HEK293 (cell line): ENCODE results near the gene ITPRIPL1.

Experiments used
- KLF16 ChIP-seq: fragments of 450-650 bp; formaldehyde crosslinking; IDR thresholded peaks from 2 replicates; pipeline ENCODE4 v1.5.1; 2017; ENCODE audit warnings: missing biosample characterization, missing genetic modification characterization
- KLF7 ChIP-seq: fragments of 450-650 bp; formaldehyde crosslinking; IDR thresholded peaks from 2 replicates; pipeline ENCODE4 v1.5.1; 2016; ENCODE audit warnings: missing biosample characterization, missing genetic modification characterization, borderline replicate concordance
- OSR2 ChIP-seq: fragments of 450-650 bp; formaldehyde crosslinking; IDR thresholded peaks from 2 replicates; pipeline ENCODE4 v1.5.1; 2016; ENCODE audit warnings: missing biosample characterization, missing genetic modification characterization
- YY2 ChIP-seq: fragments of 450-650 bp; formaldehyde crosslinking; IDR thresholded peaks from 2 replicates; pipeline ENCODE4 v1.5.1; 2016; ENCODE audit warnings: missing biosample characterization, missing genetic modification characterization
- ZBTB17 ChIP-seq: fragments of 450-650 bp; formaldehyde crosslinking; IDR thresholded peaks from 2 replicates; pipeline ENCODE4 v1.5.1; 2016; ENCODE audit warnings: missing biosample characterization, missing genetic modification characterization
- ZEB2 ChIP-seq: fragments of 450-650 bp; formaldehyde crosslinking; IDR thresholded peaks from 2 replicates; pipeline ENCODE4 v1.5.1; 2016; ENCODE audit warnings: missing biosample characterization, missing genetic modification characterization
- ZFP37 ChIP-seq: fragments of 450-650 bp; formaldehyde crosslinking; IDR thresholded peaks from 2 replicates; pipeline ENCODE4 v1.5.1; 2016; ENCODE audit warnings: missing biosample characterization, missing genetic modification characterization
- ZNF2 ChIP-seq: fragments of 450-650 bp; formaldehyde crosslinking; IDR thresholded peaks from 2 replicates; pipeline ENCODE4 v1.5.1; 2016; ENCODE audit warnings: missing biosample characterization, missing genetic modification characterization
- ZNF48 ChIP-seq: fragments of 450-650 bp; formaldehyde crosslinking; IDR thresholded peaks from 2 replicates; pipeline ENCODE4 v1.5.1; 2016; ENCODE audit warnings: missing biosample characterization, missing genetic modification characterization
- ZNF510 ChIP-seq: fragments of 450-650 bp; formaldehyde crosslinking; IDR thresholded peaks from 2 replicates; pipeline ENCODE4 v1.5.1; 2018; ENCODE audit warnings: mild to moderate bottlenecking, missing genetic modification characterization, missing biosample characterization; ENCODE audit not compliant: insufficient replicate concordance
- ZNF548 ChIP-seq: fragments of 450-650 bp; formaldehyde crosslinking; IDR thresholded peaks from 2 replicates; pipeline ENCODE4 v1.5.1; 2016; ENCODE audit warnings: missing biosample characterization, missing genetic modification characterization
- ZNF561 ChIP-seq: fragments of 450-650 bp; IDR thresholded peaks from 2 replicates; pipeline ENCODE4 v1.5.1; 2018; ENCODE audit warnings: missing biosample characterization, missing genetic modification characterization, borderline replicate concordance
- ZNF747 ChIP-seq: fragments of 450-650 bp; formaldehyde crosslinking; IDR thresholded peaks from 2 replicates; pipeline ENCODE4 v1.5.1; 2016; ENCODE audit warnings: missing biosample characterization, missing genetic modification characterization
- ZNF776 ChIP-seq: fragments of 450-650 bp; formaldehyde crosslinking; IDR thresholded peaks from 2 replicates; pipeline ENCODE4 v1.5.0; 2017; ENCODE audit warnings: missing biosample characterization, missing genetic modification characterization, borderline replicate concordance
- ZSCAN30 ChIP-seq: fragments of 450-650 bp; IDR thresholded peaks from 2 replicates; pipeline ENCODE4 v1.5.1; 2018; ENCODE audit warnings: missing biosample characterization, mild to moderate bottlenecking, missing genetic modification characterization, moderate library complexity
- ZXDB ChIP-seq: fragments of 450-650 bp; formaldehyde crosslinking; IDR thresholded peaks from 2 replicates; pipeline ENCODE4 v1.5.1; 2016; ENCODE audit warnings: missing biosample characterization, missing genetic modification characterization
- TF ChIP-seq, protein P1 (sequence below): fragments of 450-650 bp; formaldehyde crosslinking; IDR thresholded peaks from 2 replicates; pipeline ENCODE4 v1.5.1; 2016; ENCODE audit warnings: missing biosample characterization, missing genetic modification characterization
- TF ChIP-seq, protein P2 (sequence below): fragments of 450-650 bp; formaldehyde crosslinking; IDR thresholded peaks from 2 replicates; pipeline ENCODE4 v1.5.1; 2016; ENCODE audit warnings: missing biosample characterization, missing genetic modification characterization, borderline replicate concordance
- TF ChIP-seq, protein P3 (sequence below): fragments of 450-650 bp; formaldehyde crosslinking; optimal IDR thresholded peaks from 2 replicates; pipeline ENCODE3; 2016; ENCODE audit warnings: missing biosample characterization, mild to moderate bottlenecking, missing genetic modification characterization
- TF ChIP-seq, protein P4 (sequence below): fragments of 450-650 bp; formaldehyde crosslinking; conservative IDR thresholded peaks from 2 replicates; pipeline ENCODE4 v1.5.1; 2016; ENCODE audit warnings: low read depth, missing biosample characterization, missing genetic modification characterization

Gene ITPRIPL1

DNA sequence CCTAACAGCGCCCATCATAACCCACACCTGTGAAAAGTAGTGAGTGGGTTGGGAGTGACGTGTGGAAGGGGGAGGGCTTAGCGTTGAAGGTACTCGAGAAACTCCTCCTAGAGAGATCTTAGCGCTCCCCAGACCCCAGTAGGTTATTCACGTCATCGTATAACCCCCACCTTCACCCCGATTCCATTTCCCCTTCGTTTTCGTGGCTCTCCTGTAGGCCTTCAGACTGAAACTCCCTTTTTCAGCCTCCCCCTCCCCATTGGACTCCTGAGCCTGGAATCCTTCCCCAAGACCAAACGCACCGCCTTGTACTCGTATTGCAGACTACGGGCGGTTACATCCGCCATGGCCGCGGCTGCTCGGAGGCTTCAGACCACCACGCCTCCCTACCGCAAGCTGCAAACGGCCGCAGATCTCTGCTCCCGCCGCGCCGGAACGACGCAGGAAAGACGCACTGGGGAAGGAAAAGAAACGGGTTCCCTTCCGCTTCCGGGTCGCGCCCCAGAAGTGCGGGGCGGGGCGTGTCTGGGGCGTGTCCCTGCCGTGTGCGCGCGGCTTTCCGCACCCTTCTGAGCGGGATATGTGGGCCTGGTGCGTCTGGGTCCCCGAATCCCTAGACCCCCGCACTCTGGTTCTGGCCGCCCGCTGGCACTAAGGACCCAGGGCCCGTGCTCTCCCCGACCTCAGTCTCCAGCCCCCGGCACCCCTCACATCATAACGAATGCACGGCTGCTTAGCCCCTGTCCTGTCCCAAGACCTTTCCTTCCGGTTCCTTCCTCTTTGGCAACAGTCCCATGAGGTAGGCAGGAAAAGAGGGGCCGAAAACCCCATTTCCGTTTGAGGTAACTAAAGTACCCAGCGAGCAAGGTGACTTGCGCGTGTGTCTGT is 19.8 kb upstream of the ITPRIPL1 start, which contains the start of gene SNRNP200 (continued):
- TF ChIP-seq, protein P1, sequence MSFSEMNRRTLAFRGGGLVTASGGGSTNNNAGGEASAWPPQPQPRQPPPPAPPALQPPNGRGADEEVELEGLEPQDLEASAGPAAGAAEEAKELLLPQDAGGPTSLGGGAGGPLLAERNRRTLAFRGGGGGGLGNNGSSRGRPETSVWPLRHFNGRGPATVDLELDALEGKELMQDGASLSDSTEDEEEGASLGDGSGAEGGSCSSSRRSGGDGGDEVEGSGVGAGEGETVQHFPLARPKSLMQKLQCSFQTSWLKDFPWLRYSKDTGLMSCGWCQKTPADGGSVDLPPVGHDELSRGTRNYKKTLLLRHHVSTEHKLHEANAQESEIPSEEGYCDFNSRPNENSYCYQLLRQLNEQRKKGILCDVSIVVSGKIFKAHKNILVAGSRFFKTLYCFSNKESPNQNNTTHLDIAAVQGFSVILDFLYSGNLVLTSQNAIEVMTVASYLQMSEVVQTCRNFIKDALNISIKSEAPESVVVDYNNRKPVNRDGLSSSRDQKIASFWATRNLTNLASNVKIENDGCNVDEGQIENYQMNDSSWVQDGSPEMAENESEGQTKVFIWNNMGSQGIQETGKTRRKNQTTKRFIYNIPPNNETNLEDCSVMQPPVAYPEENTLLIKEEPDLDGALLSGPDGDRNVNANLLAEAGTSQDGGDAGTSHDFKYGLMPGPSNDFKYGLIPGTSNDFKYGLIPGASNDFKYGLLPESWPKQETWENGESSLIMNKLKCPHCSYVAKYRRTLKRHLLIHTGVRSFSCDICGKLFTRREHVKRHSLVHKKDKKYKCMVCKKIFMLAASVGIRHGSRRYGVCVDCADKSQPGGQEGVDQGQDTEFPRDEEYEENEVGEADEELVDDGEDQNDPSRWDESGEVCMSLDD (tag by site-specific recombination) = peak; percentile 52
- no peak for TF ChIP-seq ZNF548 (tag by site-specific recombination)
- peak; percentile 59; the same call in 1 of the 2 replicates for TF ChIP-seq ZSCAN30 (tag by site-specific recombination)
- TF ChIP-seq KLF16 (tag by site-specific recombination) = peak; percentile 91
- TF ChIP-seq ZEB2 (tag by site-specific recombination) = peak; percentile 50
- peak; percentile 48 for TF ChIP-seq ZNF2 (tag by site-specific recombination)
- TF ChIP-seq ZNF561 = peak; percentile 16; the same call in 1 of the 2 replicates
- peak; percentile 92 for TF ChIP-seq KLF7 (tag by site-specific recombination)
- TF ChIP-seq ZBTB17 = peak; percentile 75
- TF ChIP-seq OSR2 (tag by site-specific recombination) = peak; percentile 25; the same call in 1 of the 2 replicates
- TF ChIP-seq, protein P2, sequence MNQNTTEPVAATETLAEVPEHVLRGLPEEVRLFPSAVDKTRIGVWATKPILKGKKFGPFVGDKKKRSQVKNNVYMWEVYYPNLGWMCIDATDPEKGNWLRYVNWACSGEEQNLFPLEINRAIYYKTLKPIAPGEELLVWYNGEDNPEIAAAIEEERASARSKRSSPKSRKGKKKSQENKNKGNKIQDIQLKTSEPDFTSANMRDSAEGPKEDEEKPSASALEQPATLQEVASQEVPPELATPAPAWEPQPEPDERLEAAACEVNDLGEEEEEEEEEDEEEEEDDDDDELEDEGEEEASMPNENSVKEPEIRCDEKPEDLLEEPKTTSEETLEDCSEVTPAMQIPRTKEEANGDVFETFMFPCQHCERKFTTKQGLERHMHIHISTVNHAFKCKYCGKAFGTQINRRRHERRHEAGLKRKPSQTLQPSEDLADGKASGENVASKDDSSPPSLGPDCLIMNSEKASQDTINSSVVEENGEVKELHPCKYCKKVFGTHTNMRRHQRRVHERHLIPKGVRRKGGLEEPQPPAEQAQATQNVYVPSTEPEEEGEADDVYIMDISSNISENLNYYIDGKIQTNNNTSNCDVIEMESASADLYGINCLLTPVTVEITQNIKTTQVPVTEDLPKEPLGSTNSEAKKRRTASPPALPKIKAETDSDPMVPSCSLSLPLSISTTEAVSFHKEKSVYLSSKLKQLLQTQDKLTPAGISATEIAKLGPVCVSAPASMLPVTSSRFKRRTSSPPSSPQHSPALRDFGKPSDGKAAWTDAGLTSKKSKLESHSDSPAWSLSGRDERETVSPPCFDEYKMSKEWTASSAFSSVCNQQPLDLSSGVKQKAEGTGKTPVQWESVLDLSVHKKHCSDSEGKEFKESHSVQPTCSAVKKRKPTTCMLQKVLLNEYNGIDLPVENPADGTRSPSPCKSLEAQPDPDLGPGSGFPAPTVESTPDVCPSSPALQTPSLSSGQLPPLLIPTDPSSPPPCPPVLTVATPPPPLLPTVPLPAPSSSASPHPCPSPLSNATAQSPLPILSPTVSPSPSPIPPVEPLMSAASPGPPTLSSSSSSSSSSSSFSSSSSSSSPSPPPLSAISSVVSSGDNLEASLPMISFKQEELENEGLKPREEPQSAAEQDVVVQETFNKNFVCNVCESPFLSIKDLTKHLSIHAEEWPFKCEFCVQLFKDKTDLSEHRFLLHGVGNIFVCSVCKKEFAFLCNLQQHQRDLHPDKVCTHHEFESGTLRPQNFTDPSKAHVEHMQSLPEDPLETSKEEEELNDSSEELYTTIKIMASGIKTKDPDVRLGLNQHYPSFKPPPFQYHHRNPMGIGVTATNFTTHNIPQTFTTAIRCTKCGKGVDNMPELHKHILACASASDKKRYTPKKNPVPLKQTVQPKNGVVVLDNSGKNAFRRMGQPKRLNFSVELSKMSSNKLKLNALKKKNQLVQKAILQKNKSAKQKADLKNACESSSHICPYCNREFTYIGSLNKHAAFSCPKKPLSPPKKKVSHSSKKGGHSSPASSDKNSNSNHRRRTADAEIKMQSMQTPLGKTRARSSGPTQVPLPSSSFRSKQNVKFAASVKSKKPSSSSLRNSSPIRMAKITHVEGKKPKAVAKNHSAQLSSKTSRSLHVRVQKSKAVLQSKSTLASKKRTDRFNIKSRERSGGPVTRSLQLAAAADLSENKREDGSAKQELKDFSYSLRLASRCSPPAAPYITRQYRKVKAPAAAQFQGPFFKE (tag by site-specific recombination) = no peak
- TF ChIP-seq ZNF510 (tag by site-specific recombination) = no peak
- TF ChIP-seq ZFP37 (tag by site-specific recombination) = 0 out of 2 replicates have a peak, but pooled peaks have one; percentile 55
- no peak for TF ChIP-seq ZNF48 (tag by site-specific recombination)
- TF ChIP-seq ZNF776 (tag by site-specific recombination) = no peak
- TF ChIP-seq YY2 (tag by site-specific recombination) = 0 out of 2 replicates have a peak, but pooled peaks have one; percentile 39
- peak; percentile 88 for TF ChIP-seq ZXDB (tag by site-specific recombination)
- no peak for TF ChIP-seq ZNF747
- TF ChIP-seq, protein P3, sequence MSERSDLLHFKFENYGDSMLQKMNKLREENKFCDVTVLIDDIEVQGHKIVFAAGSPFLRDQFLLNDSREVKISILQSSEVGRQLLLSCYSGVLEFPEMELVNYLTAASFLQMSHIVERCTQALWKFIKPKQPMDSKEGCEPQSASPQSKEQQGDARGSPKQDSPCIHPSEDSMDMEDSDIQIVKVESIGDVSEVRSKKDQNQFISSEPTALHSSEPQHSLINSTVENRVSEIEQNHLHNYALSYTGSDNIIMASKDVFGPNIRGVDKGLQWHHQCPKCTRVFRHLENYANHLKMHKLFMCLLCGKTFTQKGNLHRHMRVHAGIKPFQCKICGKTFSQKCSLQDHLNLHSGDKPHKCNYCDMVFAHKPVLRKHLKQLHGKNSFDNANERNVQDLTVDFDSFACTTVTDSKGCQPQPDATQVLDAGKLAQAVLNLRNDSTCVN (tag by site-specific recombination) = peak; percentile 71
- TF ChIP-seq, protein P4, sequence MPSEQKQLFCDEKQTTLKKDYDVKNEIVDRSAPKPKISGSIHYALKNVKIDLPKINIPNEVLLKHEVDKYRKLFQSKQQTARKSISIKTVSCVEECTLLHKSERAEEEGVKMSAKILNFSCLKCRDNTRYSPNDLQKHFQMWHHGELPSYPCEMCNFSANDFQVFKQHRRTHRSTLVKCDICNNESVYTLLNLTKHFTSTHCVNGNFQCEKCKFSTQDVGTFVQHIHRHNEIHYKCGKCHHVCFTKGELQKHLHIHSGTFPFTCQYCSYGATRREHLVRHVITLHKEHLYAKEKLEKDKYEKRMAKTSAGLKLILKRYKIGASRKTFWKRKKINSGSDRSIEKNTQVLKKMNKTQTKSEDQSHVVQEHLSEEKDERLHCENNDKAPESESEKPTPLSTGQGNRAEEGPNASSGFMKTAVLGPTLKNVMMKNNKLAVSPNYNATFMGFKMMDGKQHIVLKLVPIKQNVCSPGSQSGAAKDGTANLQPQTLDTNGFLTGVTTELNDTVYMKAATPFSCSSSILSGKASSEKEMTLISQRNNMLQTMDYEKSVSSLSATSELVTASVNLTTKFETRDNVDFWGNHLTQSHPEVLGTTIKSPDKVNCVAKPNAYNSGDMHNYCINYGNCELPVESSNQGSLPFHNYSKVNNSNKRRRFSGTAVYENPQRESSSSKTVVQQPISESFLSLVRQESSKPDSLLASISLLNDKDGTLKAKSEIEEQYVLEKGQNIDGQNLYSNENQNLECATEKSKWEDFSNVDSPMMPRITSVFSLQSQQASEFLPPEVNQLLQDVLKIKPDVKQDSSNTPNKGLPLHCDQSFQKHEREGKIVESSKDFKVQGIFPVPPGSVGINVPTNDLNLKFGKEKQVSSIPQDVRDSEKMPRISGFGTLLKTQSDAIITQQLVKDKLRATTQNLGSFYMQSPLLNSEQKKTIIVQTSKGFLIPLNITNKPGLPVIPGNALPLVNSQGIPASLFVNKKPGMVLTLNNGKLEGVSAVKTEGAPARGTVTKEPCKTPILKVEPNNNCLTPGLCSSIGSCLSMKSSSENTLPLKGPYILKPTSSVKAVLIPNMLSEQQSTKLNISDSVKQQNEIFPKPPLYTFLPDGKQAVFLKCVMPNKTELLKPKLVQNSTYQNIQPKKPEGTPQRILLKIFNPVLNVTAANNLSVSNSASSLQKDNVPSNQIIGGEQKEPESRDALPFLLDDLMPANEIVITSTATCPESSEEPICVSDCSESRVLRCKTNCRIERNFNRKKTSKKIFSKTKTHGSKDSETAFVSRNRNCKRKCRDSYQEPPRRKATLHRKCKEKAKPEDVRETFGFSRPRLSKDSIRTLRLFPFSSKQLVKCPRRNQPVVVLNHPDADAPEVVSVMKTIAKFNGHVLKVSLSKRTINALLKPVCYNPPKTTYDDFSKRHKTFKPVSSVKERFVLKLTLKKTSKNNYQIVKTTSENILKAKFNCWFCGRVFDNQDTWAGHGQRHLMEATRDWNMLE = peak; percentile 99
